ENCODE data around the gene MED8. TPM values are rescaled to one million over a fixed set of nuclear protein-coding genes. Genes with fewer than 3 reads are reported as not detected.
"Not testable (repeated sequence)": the region's sequence is repeated elsewhere in the genome, so short reads cannot be mapped to it uniquely, and the experiment has no call there.

Gene MED8
- total RNA-seq, 1 experiment from 2014 or later = 42.5 TPM

GRCh38 chr1:43373066-43373940 lies 16.3 kb downstream of the MED8 start:
- no peaks in the 10 kb centered on the region for H3K9me2 ChIP-seq (replicated peaks; ENCODE audit: insufficient read depth, low read length)

GRCh38 chr1:43372172-43372571 lies 17.4 kb downstream of the MED8 start:
- no peaks in the 10 kb centered on the region for H3K9me3 ChIP-seq (ENCODE audit: low read length)
- no peak overlapping the region for H3K4me3 ChIP-seq (ENCODE audit: low read length)
- H2AFZ ChIP-seq (ENCODE audit: low read length) = no peak overlapping the region
- peaks cover 14% of the 10 kb centered on the region for H3K79me2 ChIP-seq (ENCODE audit: low read length)
- H3K4me2 ChIP-seq (ENCODE audit: low read depth, low read length, poor library complexity, severe bottlenecking) = no peak overlapping the region
- DNase-seq = no peak
- no peak overlapping the region for H3K27ac ChIP-seq (ENCODE audit: low read length)
- H3K9ac ChIP-seq (ENCODE audit: low read length) = no peak overlapping the region
- no peaks in the 10 kb centered on the region for H3K9me2 ChIP-seq (replicated peaks; ENCODE audit: insufficient read depth, low read length)
- H4K20me1 ChIP-seq (ENCODE audit: insufficient read depth, low read depth, low read length) = no peaks in the 10 kb centered on the region
- no peaks in the 10 kb centered on the region for H3K27me3 ChIP-seq (ENCODE audit: low read length)
- no peaks in the 10 kb centered on the region for H3K36me3 ChIP-seq (ENCODE audit: insufficient read depth, low read length)
- H3K4me1 ChIP-seq (ENCODE audit: low read length) = peaks cover 9% of the 10 kb centered on the region

More at GRCh38 chr1:43373066-43373940, 16.3 kb downstream of the MED8 start:
- peaks cover 8% of the 10 kb centered on the region for H3K4me1 ChIP-seq (ENCODE audit: low read length)
- no peaks in the 10 kb centered on the region for H3K36me3 ChIP-seq (ENCODE audit: insufficient read depth, low read length)
- H3K27me3 ChIP-seq (ENCODE audit: low read length) = no peaks in the 10 kb centered on the region
- no peaks in the 10 kb centered on the region for H3K9me3 ChIP-seq (ENCODE audit: low read length)
- H4K20me1 ChIP-seq (ENCODE audit: insufficient read depth, low read depth, low read length) = no peaks in the 10 kb centered on the region
- no peak overlapping the region for H3K4me3 ChIP-seq (ENCODE audit: low read length)
- H2AFZ ChIP-seq (ENCODE audit: low read length) = no peak overlapping the region
- peaks cover 8% of the 10 kb centered on the region for H3K79me2 ChIP-seq (ENCODE audit: low read length)
- no peak overlapping the region for H3K9ac ChIP-seq (ENCODE audit: low read length)
- no peak overlapping the region for H3K27ac ChIP-seq (ENCODE audit: low read length)
- no peak overlapping the region for H3K4me2 ChIP-seq (ENCODE audit: low read depth, low read length, poor library complexity, severe bottlenecking)
- no peak for DNase-seq

- Histone ChIP-seq H3K4me2 (ENCODE audit: low read depth, low read length, poor library complexity, severe bottlenecking) (no peak overlapping the region), H3K79me2 (ENCODE audit: low read length) (peaks cover 29% of the 10 kb centered on the region), H3K9ac (ENCODE audit: low read length) (no peak overlapping the region), H3K27me3 (ENCODE audit: low read length) (no peaks in the 10 kb centered on the region), H3K4me1 (ENCODE audit: low read length) (peaks cover 21% of the 10 kb centered on the region), H3K36me3 (ENCODE audit: insufficient read depth, low read length) (no peaks in the 10 kb centered on the region), H3K4me3 (ENCODE audit: low read length) (no peak overlapping the region), H3K9me2 (replicated peaks; ENCODE audit: insufficient read depth, low read length) (no peaks in the 10 kb centered on the region), H2AFZ (ENCODE audit: low read length) (no peak overlapping the region), H3K27ac (ENCODE audit: low read length) (no peak overlapping the region), H4K20me1 (ENCODE audit: insufficient read depth, low read depth, low read length) (no peaks in the 10 kb centered on the region; the same call in 1 of the 2 replicates), H3K9me3 (ENCODE audit: low read length) (no peaks in the 10 kb centered on the region)
- no peak for DNase-seq
These were observed 19.0 kb downstream of the MED8 start for GRCh38 chr1:43370564-43370963.

- H3K4me2 ChIP-seq (ENCODE audit: low read depth, low read length, poor library complexity, severe bottlenecking); H3K9me2 ChIP-seq (replicated peaks; ENCODE audit: insufficient read depth, low read length); H4K20me1 ChIP-seq (ENCODE audit: insufficient read depth, low read depth, low read length); DNase-seq; H2AFZ ChIP-seq (ENCODE audit: low read length); H3K27me3 ChIP-seq (ENCODE audit: low read length); H3K9ac ChIP-seq (ENCODE audit: low read length); H3K9me3 ChIP-seq (ENCODE audit: low read length); H3K4me3 ChIP-seq (ENCODE audit: low read length); H3K27ac ChIP-seq (ENCODE audit: low read length); H3K36me3 ChIP-seq (ENCODE audit: insufficient read depth, low read length): not testable (repeated sequence)
- Histone ChIP-seq H3K79me2 (ENCODE audit: low read length) (peaks cover 31% of the 10 kb centered on the region), H3K4me1 (ENCODE audit: low read length) (peaks cover 24% of the 10 kb centered on the region)
These were observed 19.8 kb downstream of the MED8 start for GRCh38 chr1:43369779-43370178.

DNA sequence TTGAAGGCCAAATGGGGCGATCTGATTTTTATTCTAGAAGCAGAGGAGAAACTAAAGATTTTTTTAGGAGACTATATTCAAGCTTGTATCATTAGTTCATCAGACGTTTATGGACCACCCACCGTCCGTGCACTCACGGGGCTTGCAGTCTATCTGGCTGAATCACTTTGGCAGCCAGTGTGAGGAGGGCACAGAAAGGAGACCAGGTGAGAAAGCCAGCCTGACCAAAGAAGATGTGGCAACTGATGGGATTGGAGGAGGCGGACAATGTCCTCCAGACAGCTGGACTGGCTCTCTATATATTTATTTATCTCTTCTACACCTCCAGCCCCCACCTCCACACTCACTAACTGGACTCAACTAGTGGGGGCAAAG lies 21.0 kb downstream of the MED8 start:
- H3K9me2 ChIP-seq (replicated peaks; ENCODE audit: insufficient read depth, low read length) = no peaks in the 10 kb centered on the region
- no peaks in the 10 kb centered on the region for H3K9me3 ChIP-seq (ENCODE audit: low read length)
- H3K9ac ChIP-seq (ENCODE audit: low read length) = peak overlapping the region; percentile 99
- H4K20me1 ChIP-seq (ENCODE audit: insufficient read depth, low read depth, low read length) = no peaks in the 10 kb centered on the region; the same call in 1 of the 2 replicates
- H3K27ac ChIP-seq (ENCODE audit: low read length) = peak overlapping the region; percentile 92
- peaks cover 24% of the 10 kb centered on the region for H3K4me1 ChIP-seq (ENCODE audit: low read length)
- peak overlapping the region; percentile 82 for H3K4me2 ChIP-seq (ENCODE audit: low read depth, low read length, poor library complexity, severe bottlenecking)
- H2AFZ ChIP-seq (ENCODE audit: low read length) = no peak overlapping the region
- no peaks in the 10 kb centered on the region for H3K27me3 ChIP-seq (ENCODE audit: low read length)
- peaks cover 14% of the 10 kb centered on the region for H3K36me3 ChIP-seq (ENCODE audit: insufficient read depth, low read length)
- H3K79me2 ChIP-seq (ENCODE audit: low read length) = peaks cover 31% of the 10 kb centered on the region
- peak overlapping the region; percentile 94 for H3K4me3 ChIP-seq (ENCODE audit: low read length)
- DNase-seq = no peak

DNA sequence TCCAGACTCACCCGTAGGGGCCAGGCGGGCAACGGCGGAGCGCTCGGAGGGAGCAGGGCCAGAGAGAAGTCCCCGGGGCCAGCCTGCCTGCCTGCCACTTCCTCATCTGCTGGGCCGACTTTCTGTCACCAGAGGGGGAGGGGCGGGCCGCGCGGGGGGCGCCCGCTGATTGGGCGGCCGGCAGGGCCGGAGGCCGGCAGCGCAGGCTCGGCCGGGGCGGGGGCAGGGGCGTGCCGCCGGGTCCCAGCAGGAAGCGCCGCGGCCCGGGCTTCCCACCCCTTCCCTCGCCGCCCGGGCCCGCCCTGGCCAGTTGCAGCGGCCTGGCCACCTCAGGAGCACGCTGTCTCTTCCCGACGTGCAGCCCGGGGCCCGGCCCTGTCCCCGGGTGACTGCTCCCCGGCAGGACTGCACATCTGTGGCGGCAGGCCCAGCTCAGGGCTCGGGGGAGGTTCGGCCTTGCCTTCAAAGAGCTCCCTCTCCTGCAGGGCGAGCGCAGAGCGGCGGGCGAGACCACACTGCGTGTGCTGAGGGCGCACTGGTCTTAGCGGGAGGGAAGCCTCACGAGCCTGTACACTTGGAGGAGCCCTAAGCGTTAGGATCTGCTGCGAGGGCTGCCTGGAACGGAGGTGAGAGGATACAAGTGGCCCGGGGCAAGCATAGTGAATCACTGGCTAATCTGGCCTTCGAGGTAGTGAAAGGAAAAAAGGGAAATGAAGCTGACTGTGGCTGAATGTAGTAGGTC lies 21.5 kb downstream of the MED8 start, which contains the start of gene ELOVL1:
Gene ELOVL1, minus strand, starts transcription at position 108 of the 742 bp plus-strand sequence. CDS start 2,402 bp downstream, outside the sequence.
- Histone ChIP-seq H3K4me2 (ENCODE audit: low read depth, low read length, poor library complexity, severe bottlenecking) (peak within 1 kb of the TSS; percentile 95), H3K79me2 (ENCODE audit: low read length) (peaks cover 31% of the 10 kb centered on the region), H3K27ac (ENCODE audit: low read length) (peak within 1 kb of the TSS; percentile 92), H3K9me3 (ENCODE audit: low read length) (no peaks in the 10 kb centered on the region), H3K9ac (ENCODE audit: low read length) (peak within 1 kb of the TSS; percentile 99), H3K4me1 (ENCODE audit: low read length) (peaks cover 24% of the 10 kb centered on the region), H2AFZ (ENCODE audit: low read length) (peak within 1 kb of the TSS; percentile 52; the same call in 1 of the 2 replicates), H3K4me3 (ENCODE audit: low read length) (peak within 1 kb of the TSS; percentile 94), H3K9me2 (replicated peaks; ENCODE audit: insufficient read depth, low read length) (no peaks in the 10 kb centered on the region), H3K36me3 (ENCODE audit: insufficient read depth, low read length) (peaks cover 14% of the 10 kb centered on the region), H3K27me3 (ENCODE audit: low read length) (no peaks in the 10 kb centered on the region), H4K20me1 (ENCODE audit: insufficient read depth, low read depth, low read length) (no peaks in the 10 kb centered on the region; the same call in 1 of the 2 replicates)
- DNase-seq = peak; percentile 97

GRCh38 chr1:43367026-43367903 lies 22.3 kb downstream of the MED8 start:
- Histone ChIP-seq H3K27ac (ENCODE audit: low read length) (peak overlapping the region; percentile 92), H2AFZ (ENCODE audit: low read length) (no peak overlapping the region; the same call in 1 of the 2 replicates), H3K4me3 (ENCODE audit: low read length) (peak overlapping the region; percentile 94), H3K4me2 (ENCODE audit: low read depth, low read length, poor library complexity, severe bottlenecking) (peak overlapping the region; percentile 95), H3K79me2 (ENCODE audit: low read length) (peaks cover 31% of the 10 kb centered on the region), H3K4me1 (ENCODE audit: low read length) (peaks cover 24% of the 10 kb centered on the region), H3K27me3 (ENCODE audit: low read length) (no peaks in the 10 kb centered on the region), H3K9me2 (replicated peaks; ENCODE audit: insufficient read depth, low read length) (no peaks in the 10 kb centered on the region), H3K36me3 (ENCODE audit: insufficient read depth, low read length) (peaks cover 14% of the 10 kb centered on the region), H3K9me3 (ENCODE audit: low read length) (no peaks in the 10 kb centered on the region), H4K20me1 (ENCODE audit: insufficient read depth, low read depth, low read length) (no peaks in the 10 kb centered on the region; the same call in 1 of the 2 replicates), H3K9ac (ENCODE audit: low read length) (peak overlapping the region; percentile 99)
- DNase-seq = peak; percentile 91
